Endothelial cell (in vitro differentiated cells): ENCODE results near the gene LECT2. TPM values are rescaled to one million over a fixed set of nuclear protein-coding genes. Genes with fewer than 3 reads are reported as not detected.

Experiments used
- DNase-seq: peaks from one replicate; pipeline ENCODE4 v3.0.0; 2021; ENCODE audit warnings: low spot score
- H3K27ac Mint-ChIP-seq: one replicate; pipeline ENCODE4 v1.8.0; 2021; ENCODE audit warnings: mixed read lengths, inconsistent platforms; ENCODE audit not compliant: unreplicated experiment
- H3K27me3 Mint-ChIP-seq: one replicate; pipeline ENCODE4 v1.8.0; 2021; ENCODE audit warnings: mild to moderate bottlenecking, moderate library complexity, mixed read lengths, inconsistent platforms; ENCODE audit not compliant: unreplicated experiment
- H3K36me3 Mint-ChIP-seq: one replicate; pipeline ENCODE4 v1.8.0; 2021; ENCODE audit warnings: mild to moderate bottlenecking, low read depth, mixed read lengths, inconsistent platforms; ENCODE audit not compliant: unreplicated experiment
- H3K4me1 Mint-ChIP-seq: one replicate; pipeline ENCODE4 v1.8.0; 2021; ENCODE audit warnings: mild to moderate bottlenecking, mixed read lengths, inconsistent platforms; ENCODE audit not compliant: unreplicated experiment
- H3K4me3 Mint-ChIP-seq: one replicate; pipeline ENCODE4 v1.8.0; 2021; ENCODE audit warnings: mild to moderate bottlenecking, mixed read lengths, inconsistent platforms; ENCODE audit not compliant: unreplicated experiment
- H3K9me3 Mint-ChIP-seq: one replicate; pipeline ENCODE4 v1.8.0; 2021; ENCODE audit warnings: mixed read lengths, inconsistent platforms; ENCODE audit not compliant: unreplicated experiment
- CTCF ChIP-seq: fragments of 200-600 bp; sonication (generic); IDR thresholded peaks from one replicate; pipeline ENCODE4 v1.5.0; 2021; ENCODE audit warnings: antibody characterized with exemption; ENCODE audit not compliant: unreplicated experiment
- total RNA-seq: library from RNA; stranded (reverse); fragmentation: NEBNext Ultra II Directional; extraction: Animal tissue kit (Norgen Biotek cat#: 25700); gene quantifications from one replicate; pipeline ENCODE4 v1.2.1, GENCODE V29; 2021; ENCODE audit not compliant: unreplicated experiment

Gene LECT2
- total RNA-seq, 1 donor from 2014 or later, result not detected

GRCh38 chr5:135952683-135953082, 2.1 kb downstream of the LECT2 start:
- H3K4me1 Mint-ChIP-seq, result no peaks in the 10 kb centered on the region
- no peaks in the 10 kb centered on the region for H3K27me3 Mint-ChIP-seq
- no peak for TF ChIP-seq CTCF
- no peak for DNase-seq
- no peak overlapping the region for H3K4me3 Mint-ChIP-seq
- no peaks in the 10 kb centered on the region for H3K9me3 Mint-ChIP-seq
- H3K36me3 Mint-ChIP-seq, result no peaks in the 10 kb centered on the region
- no peak overlapping the region for H3K27ac Mint-ChIP-seq

DNA sequence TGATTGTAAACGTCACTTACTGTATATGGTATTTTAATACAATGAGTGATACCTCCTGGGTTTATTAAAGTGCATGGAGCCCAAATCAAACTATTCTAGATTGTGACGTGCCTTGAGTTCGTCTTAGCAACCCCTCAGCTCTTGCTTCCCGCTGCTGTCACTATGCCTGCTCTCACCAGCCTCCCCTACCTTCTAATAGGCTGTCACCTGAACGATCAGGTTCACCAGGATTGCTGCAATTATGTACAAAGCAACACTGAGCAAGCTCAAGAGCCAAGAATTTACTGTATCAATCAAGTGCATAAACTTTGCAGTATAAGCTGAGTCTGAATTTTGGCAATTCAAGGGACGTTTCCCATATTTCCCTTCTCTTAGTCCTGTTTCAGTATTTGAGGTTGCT, 3.0 kb downstream of the LECT2 start:
- no peak for DNase-seq
- H3K27ac Mint-ChIP-seq, result no peak overlapping the region
- no peaks in the 10 kb centered on the region for H3K27me3 Mint-ChIP-seq
- H3K36me3 Mint-ChIP-seq, result no peaks in the 10 kb centered on the region
- H3K4me3 Mint-ChIP-seq, result no peak overlapping the region
- H3K9me3 Mint-ChIP-seq, result no peaks in the 10 kb centered on the region
- no peaks in the 10 kb centered on the region for H3K4me1 Mint-ChIP-seq
- no peak for TF ChIP-seq CTCF

GRCh38 chr5:135951257-135951656, 3.5 kb downstream of the LECT2 start:
- Mint-ChIP-seq H3K4me3 (no peak overlapping the region), H3K4me1 (no peaks in the 10 kb centered on the region), H3K36me3 (no peaks in the 10 kb centered on the region), H3K27me3 (no peaks in the 10 kb centered on the region), H3K27ac (no peak overlapping the region), H3K9me3 (no peaks in the 10 kb centered on the region)
- DNase-seq, result no peak
- TF ChIP-seq CTCF, result no peak

DNA sequence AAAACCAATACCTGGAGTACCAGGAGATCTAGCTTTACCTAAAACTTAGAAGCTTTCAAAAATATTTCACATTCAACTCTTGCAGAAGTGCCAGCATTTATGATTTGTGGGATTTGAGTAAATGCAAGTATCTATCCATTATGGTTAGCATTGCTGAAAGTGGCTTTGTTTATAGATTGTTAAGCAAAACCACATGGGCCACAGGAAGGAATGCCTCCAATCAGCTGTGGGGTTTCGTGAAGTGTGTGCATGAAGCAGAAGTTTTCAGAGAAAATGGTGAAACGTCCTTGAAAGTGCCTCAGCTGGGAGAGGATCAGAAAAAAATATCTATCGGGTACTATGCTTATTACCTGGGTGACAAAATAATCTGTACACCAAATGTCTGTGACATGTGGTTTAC, 4.2 kb downstream of the LECT2 start:
- no peaks in the 10 kb centered on the region for H3K9me3 Mint-ChIP-seq
- H3K4me1 Mint-ChIP-seq, result no peaks in the 10 kb centered on the region

More for the DNA sequence above, 4.2 kb downstream of the LECT2 start:
- DNase-seq, result no peak
- Mint-ChIP-seq H3K36me3 (no peaks in the 10 kb centered on the region), H3K4me3 (no peak overlapping the region), H3K27me3 (no peaks in the 10 kb centered on the region), H3K27ac (no peak overlapping the region)
- no peak for TF ChIP-seq CTCF
